NCI-H1417 treated with DMSO at 0.1 percent for 48 hours (cell line): Measurements from ENCODE around the gene IMMP2L.

ENCODE experiments used
- DNase-seq: peaks from one replicate; lab custom pipeline; 2025; lab: John Stamatoyannopoulos, UW

IMMP2L gene

DNA sequence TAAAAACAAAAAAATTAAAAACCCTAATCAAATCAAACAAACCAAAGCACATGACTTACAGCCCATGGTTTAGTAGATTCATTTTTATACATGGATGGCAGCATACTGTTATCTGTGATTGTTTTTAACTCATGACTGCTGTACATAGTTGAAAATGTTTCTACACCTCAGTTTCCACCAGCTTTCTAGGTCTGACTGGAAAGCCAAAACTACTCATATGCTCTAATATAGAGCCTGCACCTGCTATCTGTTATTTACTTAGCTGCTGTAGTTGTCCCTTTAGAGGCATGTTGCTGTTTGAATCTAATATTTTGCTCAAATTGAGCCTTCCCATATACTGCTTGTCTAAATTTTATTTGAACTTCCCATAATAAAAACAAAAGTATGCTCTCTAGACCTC, 761.3 kb downstream of the IMMP2L start:
- DNase-seq = no peak

- DNase-seq = no peak
Observed at GRCh38 chr7:110797656-110798055, 764.6 kb downstream of the IMMP2L start.

- DNase-seq = no peak
Observed at GRCh38 chr7:110790992-110791391, 771.3 kb downstream of the IMMP2L start.

- peak; percentile 55 for DNase-seq
Observed at GRCh38 chr7:110786328-110786965, 775.8 kb downstream of the IMMP2L start.

DNA sequence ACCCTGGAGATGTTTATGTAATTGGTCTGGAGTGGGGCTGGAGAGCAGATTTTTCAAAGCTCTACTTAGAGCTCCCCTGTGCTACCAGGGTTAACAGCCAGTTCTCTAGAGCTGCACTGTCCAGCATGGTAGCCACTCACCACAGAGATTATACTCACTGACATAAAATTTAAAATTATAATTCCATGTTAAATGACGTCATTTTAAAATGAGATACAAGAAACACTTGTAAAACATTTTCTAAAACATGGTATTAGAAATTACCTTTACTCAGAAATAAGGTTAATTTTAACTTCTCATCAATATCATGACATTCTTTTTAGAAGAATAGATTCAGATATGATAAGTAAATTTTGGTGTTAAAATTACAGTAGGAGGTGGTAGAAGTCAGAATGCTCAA, 777.5 kb downstream of the IMMP2L start:
- no peak for DNase-seq

DNA sequence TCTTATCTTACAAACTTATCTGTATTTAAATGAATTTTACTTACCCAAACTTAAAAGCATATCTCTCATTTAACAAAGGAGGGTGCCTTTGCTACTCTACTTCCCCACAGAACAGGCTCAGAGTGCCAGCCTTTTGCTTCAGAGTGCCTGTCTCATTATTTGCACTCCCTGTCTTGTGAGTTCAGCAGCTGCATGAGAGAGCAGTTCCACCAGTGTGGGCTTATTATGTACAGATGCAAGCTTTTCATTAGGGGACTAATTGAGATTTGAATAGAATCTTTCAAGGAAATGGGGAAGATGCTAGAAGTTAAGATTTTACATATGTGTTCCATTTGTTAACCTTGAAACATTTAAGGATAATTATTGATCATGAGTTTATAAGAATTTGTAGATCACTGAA, 781.6 kb downstream of the IMMP2L start:
- no peak for DNase-seq

GRCh38 chr7:110779339-110779738, 783.0 kb downstream of the IMMP2L start:
- DNase-seq = no peak

DNA sequence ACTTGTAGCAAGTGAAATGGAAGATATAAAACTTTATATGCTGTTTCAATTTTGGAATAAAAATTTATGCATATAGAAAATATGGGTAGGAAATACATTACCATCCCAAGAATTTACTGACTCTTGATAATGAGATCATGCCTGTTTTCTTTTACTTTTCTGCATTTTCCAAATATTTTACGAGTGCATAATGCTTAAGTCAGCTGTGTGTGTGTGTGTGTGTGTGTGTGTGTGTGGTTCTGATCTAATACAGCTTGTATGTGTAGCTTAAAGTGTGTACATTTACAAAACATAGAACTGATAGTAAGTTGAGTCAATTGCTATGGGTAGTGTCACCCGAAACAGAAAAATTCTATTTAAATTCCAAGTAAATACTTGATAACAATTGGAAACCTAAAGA, 787.2 kb downstream of the IMMP2L start:
- no peak for DNase-seq

- no peak for DNase-seq
Observed at GRCh38 chr7:110774071-110774470, 788.2 kb downstream of the IMMP2L start.

DNA sequence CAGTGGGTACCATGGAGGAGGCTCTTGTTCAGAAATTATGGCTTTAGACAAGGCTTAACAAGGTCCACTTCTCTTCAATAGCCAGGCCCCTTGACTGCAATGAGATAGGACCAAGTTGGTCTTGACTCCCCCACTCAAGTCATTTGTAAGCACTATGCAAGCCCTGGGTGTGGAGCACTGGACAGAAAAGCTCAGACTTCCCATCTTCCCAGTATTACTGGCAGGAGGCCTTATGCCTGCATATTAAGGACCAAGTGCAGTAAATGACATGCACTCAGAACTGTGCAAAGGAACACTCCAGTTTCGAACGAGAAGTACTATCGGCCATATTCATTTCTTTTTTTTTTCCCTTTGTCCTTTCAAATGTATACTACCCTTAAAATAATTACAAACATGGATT, 789.7 kb downstream of the IMMP2L start:
- no peak for DNase-seq

- DNase-seq = no peak
Observed at GRCh38 chr7:110771717-110772116, 790.6 kb downstream of the IMMP2L start.

- no peak for DNase-seq
Observed at GRCh38 chr7:110767550-110768110, 794.7 kb downstream of the IMMP2L start.

GRCh38 chr7:110766864-110767263, 795.4 kb downstream of the IMMP2L start:
- no peak for DNase-seq

DNA sequence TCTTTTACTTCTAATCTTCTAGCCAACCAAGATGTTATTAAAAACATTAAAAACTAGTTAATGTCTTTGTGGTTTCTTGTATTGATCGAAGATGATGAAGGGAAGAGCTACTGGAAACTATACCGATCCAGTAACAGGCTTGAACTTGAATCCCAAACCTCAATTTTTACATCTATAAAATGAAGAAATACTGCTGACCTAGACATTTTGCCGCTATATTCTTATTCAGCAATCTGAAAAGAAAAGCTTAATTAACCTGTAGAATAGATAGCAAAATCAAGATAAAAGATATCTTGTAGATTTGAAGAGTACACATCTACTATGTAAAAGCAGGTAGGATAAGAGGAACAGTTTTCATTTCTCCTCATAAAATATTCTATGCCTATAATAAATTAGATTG, 797.4 kb downstream of the IMMP2L start:
- no peak for DNase-seq

DNA sequence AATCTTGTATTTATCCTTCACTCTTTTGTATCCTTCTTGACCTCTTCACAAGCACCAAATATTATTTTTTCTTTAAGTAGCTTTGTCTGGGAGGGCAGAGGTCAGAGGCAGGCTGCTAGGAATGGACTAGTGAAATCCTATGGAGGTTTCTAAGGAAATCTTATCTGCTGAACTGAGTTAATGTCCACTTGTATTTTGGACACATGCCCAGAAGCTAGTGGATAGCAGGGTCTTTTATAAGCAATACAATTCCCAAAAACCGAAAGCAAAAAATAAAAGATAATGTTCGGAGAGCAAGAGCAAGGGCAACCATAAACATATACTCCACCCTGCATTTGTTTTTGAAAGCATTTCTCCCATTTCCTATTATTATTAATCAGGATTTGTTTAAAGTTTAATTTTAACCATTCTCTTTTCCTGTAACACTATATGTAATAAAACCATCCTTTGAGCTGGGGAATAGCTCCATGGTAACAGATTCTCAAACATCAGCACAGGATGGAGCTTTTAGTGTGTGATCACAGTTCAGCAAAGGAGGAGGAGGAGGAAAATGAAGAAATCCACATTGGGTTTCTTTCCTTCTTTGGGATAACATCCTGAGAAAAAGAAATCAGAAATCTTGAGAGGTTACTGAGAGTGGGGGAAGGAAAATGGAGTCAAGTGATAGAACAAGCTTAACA, 799.6 kb downstream of the IMMP2L start:
- DNase-seq = no peak

GRCh38 chr7:110760341-110760740, 802.0 kb downstream of the IMMP2L start:
- DNase-seq = no peak

DNA sequence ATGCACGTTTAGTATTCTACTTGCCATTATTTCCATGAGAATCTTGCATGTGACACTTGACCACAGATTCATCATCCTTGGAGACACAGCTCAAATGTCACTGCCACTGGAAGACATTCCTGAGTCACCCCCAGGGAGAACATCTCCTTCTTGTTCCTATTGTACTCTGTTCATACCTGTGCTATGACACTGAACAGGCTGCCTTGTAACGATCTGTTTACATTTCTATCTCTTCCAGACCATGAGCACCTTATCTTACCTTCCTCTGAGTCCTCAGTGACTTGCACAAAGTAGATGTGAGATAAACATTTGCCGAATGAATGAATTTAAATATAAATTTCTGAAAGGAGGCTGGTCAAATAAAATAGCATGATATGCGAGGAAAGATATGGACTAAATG, 803.2 kb downstream of the IMMP2L start:
- no peak for DNase-seq

DNA sequence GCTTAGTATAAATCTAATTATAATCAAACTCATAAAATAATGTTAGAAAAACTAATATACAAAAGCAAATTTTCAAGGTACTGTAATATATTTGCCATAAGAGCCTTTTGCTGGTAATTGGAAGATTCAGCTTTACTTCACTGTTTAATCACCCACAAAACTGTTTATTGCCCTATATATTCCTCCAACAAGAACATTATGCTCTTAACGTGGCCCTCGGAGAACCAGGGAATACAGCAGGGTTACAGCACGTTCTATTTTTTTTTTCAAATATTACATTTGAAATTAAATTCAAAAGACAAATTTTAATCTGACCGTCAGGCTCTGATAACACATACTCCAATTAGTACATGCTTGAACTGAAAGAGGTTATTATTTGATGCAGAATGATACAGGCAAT, 807.6 kb downstream of the IMMP2L start:
- no peak for DNase-seq

- DNase-seq = no peak
Observed at GRCh38 chr7:110750931-110751605, 811.2 kb downstream of the IMMP2L start.

DNA sequence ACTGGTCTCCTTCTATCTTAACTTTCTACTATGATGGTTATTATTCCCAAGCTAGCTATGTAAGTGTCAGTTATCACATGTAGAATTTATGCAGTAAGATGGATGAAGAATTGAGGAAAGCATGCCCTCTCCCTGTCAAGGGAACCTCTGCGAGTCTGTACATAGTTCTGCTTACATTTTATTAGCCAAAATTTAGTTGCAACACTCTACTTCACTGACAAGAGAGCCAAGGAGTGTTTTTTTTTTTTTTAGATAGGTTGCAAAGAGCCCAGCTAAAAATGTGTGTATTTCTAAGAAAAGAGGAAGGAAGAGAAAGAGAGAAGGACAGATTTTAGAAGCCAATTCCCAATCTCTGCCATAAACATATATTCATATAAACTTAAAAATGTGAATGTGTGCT, 829.1 kb downstream of the IMMP2L start:
- DNase-seq = no peak

GRCh38 chr7:110724811-110725210, 837.5 kb downstream of the IMMP2L start:
- no peak for DNase-seq

GRCh38 chr7:110721395-110721794, 840.9 kb downstream of the IMMP2L start:
- DNase-seq = no peak

DNA sequence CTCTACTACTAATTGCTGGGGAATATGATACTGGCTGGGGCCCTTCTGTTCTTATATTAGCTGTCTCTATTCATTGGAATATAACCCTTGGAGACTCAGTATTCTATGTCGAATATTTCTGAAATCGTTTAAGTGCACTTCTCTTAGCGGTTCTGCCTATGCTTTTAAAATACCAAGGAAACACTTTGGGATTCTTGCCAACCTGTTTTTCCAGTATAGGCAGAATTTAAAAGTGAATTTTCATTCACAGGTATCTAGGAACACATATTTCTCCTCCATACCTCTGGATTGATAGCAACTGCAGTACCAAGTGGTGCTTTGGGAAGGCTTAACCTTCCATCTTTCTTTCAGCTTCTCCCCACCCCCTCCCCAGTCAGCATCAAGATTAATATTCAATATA, 841.7 kb downstream of the IMMP2L start:
- no peak for DNase-seq
